ENCODE data around the gene PCDHGC3. TPM values are rescaled to one million over a fixed set of nuclear protein-coding genes. Genes with fewer than 3 reads are reported as not detected.
A peak's percentile ranks its signal among the peaks of the same experiment; 100 is the strongest.

Gene PCDHGC3
- total and polyA plus RNA-seq, 2 of the 8 experiments (the other 6 are each of a cell fraction or from before 2014, with no cell fraction given), result 4.7 to 18.6 TPM

DNA sequence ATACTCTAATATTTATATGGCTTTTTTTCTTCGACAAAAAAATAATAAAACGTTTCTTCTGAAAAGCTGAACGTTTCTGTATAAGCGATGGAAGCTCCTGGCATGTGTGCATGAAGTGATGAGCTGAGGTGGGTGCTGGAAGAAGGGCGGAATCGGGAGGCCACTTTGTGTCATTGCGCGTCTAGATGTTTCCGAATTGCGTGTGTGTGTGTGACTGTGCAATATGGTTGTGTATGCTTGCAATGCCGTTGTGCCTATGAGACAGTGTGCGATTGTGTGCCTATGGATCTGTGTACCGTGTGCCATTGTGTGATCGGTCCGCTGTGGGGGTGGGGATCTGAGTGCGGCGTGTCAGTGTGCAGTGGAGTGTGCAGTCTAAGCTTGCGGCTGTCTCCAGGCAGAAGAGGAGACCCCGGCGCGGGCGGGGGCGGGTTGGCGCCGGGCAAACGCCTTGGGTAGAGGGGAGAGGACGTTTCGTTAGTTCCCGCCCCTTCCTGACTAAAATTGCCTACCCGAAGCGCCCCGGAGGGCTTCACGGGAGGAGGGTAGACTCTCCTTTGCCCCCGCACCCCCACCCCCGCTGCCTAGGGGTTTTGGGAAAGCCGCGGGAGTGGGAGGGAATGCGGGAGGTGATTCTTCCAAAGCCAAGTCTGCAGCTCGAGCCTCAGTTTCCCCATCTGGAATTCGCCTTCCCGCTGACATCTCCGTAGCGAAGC lies 37.3 kb downstream of the PCDHGC3 start:
- peak overlapping the region; percentile 98 to 100 for H3K4me2 ChIP-seq (ENCODE audit: insufficient read depth in 1 of 2, low read depth in 2 of 2, low read length in 2 of 2)
- peak overlapping the region; percentile 93 for H2BK15ac ChIP-seq (ENCODE audit: low read length)
- H2BK12ac ChIP-seq (ENCODE audit: low read depth, low read length), result peak overlapping the region; percentile 93; the same call in 1 of the 2 replicates
- no peaks in the 10 kb centered on the region for H4K20me1 ChIP-seq (replicated peaks in 1 of 2; ENCODE audit: control insufficient read depth in 1 of 2, insufficient read depth in 2 of 2, low read length in 2 of 2)
- no peaks in the 10 kb centered on the region for H3K79me2 ChIP-seq (ENCODE audit: control insufficient read depth in 1 of 2, insufficient read depth in 2 of 2, low read length in 2 of 2)
- peak overlapping the region; percentile 31 for H4K5ac ChIP-seq (ENCODE audit: insufficient read length, low read depth, low read length)
- 0 out of 2 replicates have a peak overlapping the region, but pooled peaks have one; percentile 67 for H2BK20ac ChIP-seq (ENCODE audit: low read length)
- CTCF ChIA-PET (ENCODE audit: partially characterized antibody), result interaction anchor here (0.6 to 50.9 kb wide), 54 partner anchors 10 to 456 kb away, joined by 3 to 1236 read pairs (median 4); partner anchors contain the start of genes PCDHB10, PCDHB11, PCDHB13 and PCDHB14
- FAIRE-seq (no peak), DNase-seq (ENCODE audit: low read depth in 1 of 2, low spot score in 2 of 2) (peak in 1 of 2 experiments; percentile 70)
- peak overlapping the region; percentile 61 to 83 (median 76) for H3K4me3 ChIP-seq (ENCODE audit: extremely low read depth in 1 of 4, insufficient read depth in 2 of 4, low read depth in 3 of 4, low read length in 4 of 4)
- H3K27me3 ChIP-seq (replicated peaks in 1 of 4; ENCODE audit: control insufficient read depth in 3 of 4, extremely low read depth in 1 of 4, insufficient read depth in 3 of 4, low read length in 3 of 4), result no peaks in the 10 kb centered on the region
- H3K79me1 ChIP-seq (ENCODE audit: low read depth, low read length), result no peaks in the 10 kb centered on the region
- peak overlapping the region; percentile 35 for H3K14ac ChIP-seq (ENCODE audit: insufficient read length)
- peak overlapping the region; percentile 79 for H3K18ac ChIP-seq (ENCODE audit: extremely low read depth, low read length)
- peak overlapping the region; percentile 66; the same call in 1 of the 2 replicates for H2AFZ ChIP-seq (ENCODE audit: low read length)
- peak overlapping the region in 3 of 4 experiments; percentile 20 to 57 (median 39); a peak in 6 of 7 replicates for H3K9ac ChIP-seq (replicated peaks in 1 of 4; ENCODE audit: extremely low read depth in 1 of 4, low read depth in 3 of 4, low read length in 3 of 4)
- H4K8ac ChIP-seq (ENCODE audit: extremely low read depth, insufficient read depth, low read length), result peak overlapping the region; percentile 47; the same call in 1 of the 2 replicates
- peak overlapping the region; percentile 76 for H2BK5ac ChIP-seq (ENCODE audit: low read depth, low read length)
- H3K4ac ChIP-seq (replicated peaks; ENCODE audit: insufficient read length, low read depth, low read length), result peak overlapping the region; percentile 96
- peak overlapping the region; percentile 84 for H3K27ac ChIP-seq (ENCODE audit: low read depth, low read length)
- no peak overlapping the region for H3K23ac ChIP-seq (ENCODE audit: insufficient read length)
- peaks cover 7 to 33% (median 16%) of the 10 kb centered on the region in 4 experiments for H3K4me1 ChIP-seq (replicated peaks in 1 of 4; ENCODE audit: control insufficient read depth in 3 of 4, insufficient read depth in 4 of 4, low read length in 3 of 4)
- POLR2A ChIA-PET (ENCODE audit: partially characterized antibody), result interaction anchor here (0.7 to 5.1 kb wide), 24 partner anchors 9 to 193 kb away, joined by 3 to 33 read pairs (median 4); partner anchors contain the start of genes DIAPH1, PCDHGA10, PCDHGA11 and PCDHGA12
- 5% methylated on average over 43 of the region's 43 CpGs; no CpG with 5 or more reads in 1 of the 2 experiments for WGBS, 2 experiments (ENCODE audit: extremely low coverage in 1 of 2, insufficient coverage in 1 of 2, insufficient read length in 1 of 2, insufficient replicate concordance in 2 of 2, low coverage in 1 of 2, low lambda C conversion rate in 2 of 2, missing lambda C conversion rate in 1 of 2)
- H3K56ac ChIP-seq (replicated peaks; ENCODE audit: insufficient read length, low read depth, low read length), result peak overlapping the region; percentile 1
- peak overlapping the region; percentile 71 for H4K91ac ChIP-seq (replicated peaks; ENCODE audit: insufficient read length, low read length)
- peak overlapping the region; percentile 13; the same call in 1 of the 2 replicates for H2AK5ac ChIP-seq (ENCODE audit: low read depth, low read length)
- H2BK120ac ChIP-seq (replicated peaks; ENCODE audit: low read depth, low read length), result no peak overlapping the region
- H3K23me2 ChIP-seq (ENCODE audit: low read depth, low read length), result peaks cover 15% of the 10 kb centered on the region
- H3K36me3 ChIP-seq (ENCODE audit: control insufficient read depth in 2 of 4, insufficient read depth in 4 of 4, low read length in 3 of 4), result peaks cover 2 to 12% (median 10%) of the 10 kb centered on the region in 4 experiments; a peak in 6 of 8 replicates
- no peaks in the 10 kb centered on the region for H3K9me3 ChIP-seq (ENCODE audit: insufficient read depth in 2 of 2, low read depth in 1 of 2, low read length in 1 of 2)
- TF ChIP-seq HDAC2 (IDR thresholded peaks at IDR 0.05; ENCODE audit: borderline replicate concordance in 1 of 2, low read depth in 2 of 2, low read length in 2 of 2) (no peak), RNF2 (IDR thresholded peaks at IDR 0.05; ENCODE audit: borderline replicate concordance, low read depth, low read length, missing control alignments, poor library complexity, severe bottlenecking) (peak; percentile 44), EGR1 (IDR thresholded peaks at IDR 0.05; ENCODE audit: borderline replicate concordance, low read depth, low read length) (no peak), SIX5 (IDR thresholded peaks at IDR 0.05; ENCODE audit: low read depth, low read length) (no peak), POLR2AphosphoS5 (IDR thresholded peaks at IDR 0.05; ENCODE audit: low read depth, low read length) (peak; percentile 58; the same call in 1 of the 2 replicates), EP300 (IDR thresholded peaks at IDR 0.05; ENCODE audit: borderline replicate concordance in 1 of 2, low read depth in 2 of 2, low read length in 2 of 2) (no peak), GABPA (IDR thresholded peaks at IDR 0.05; ENCODE audit: borderline replicate concordance, insufficient read depth, low read length) (no peak), ASH2L (IDR thresholded peaks at IDR 0.05; ENCODE audit: low read length) (no peak), BCL11A (IDR thresholded peaks at IDR 0.05; ENCODE audit: low read depth in 2 of 2, low read length in 2 of 2) (no peak), SRF (IDR thresholded peaks at IDR 0.05; ENCODE audit: low read depth, low read length) (no peak)
